Nephron progenitor cell (in vitro differentiated cells): ENCODE measurements around the gene CCN5.

Experiments
- DNase-seq: peaks from one replicate; pipeline ENCODE4 v3.0.0; 2021
- H3K27ac Mint-ChIP-seq: 2 replicates; pipeline ENCODE4 v1.8.0; 2021; ENCODE audit warnings: mild to moderate bottlenecking, moderate library complexity, mixed read lengths
- H3K27me3 Mint-ChIP-seq: 2 replicates; pipeline ENCODE4 v1.8.0; 2021; ENCODE audit warnings: mild to moderate bottlenecking, low read depth, mixed read lengths; ENCODE audit not compliant: poor library complexity
- H3K36me3 Mint-ChIP-seq: 2 replicates; pipeline ENCODE4 v1.8.0; 2021; ENCODE audit warnings: low read depth, mixed read lengths
- H3K4me1 Mint-ChIP-seq: 2 replicates; pipeline ENCODE4 v1.8.0; 2021; ENCODE audit warnings: mixed read lengths
- H3K4me3 Mint-ChIP-seq: 2 replicates; pipeline ENCODE4 v1.8.0; 2021; ENCODE audit warnings: mild to moderate bottlenecking, moderate library complexity, mixed read lengths
- H3K9me3 Mint-ChIP-seq: 2 replicates; pipeline ENCODE4 v1.8.0; 2021; ENCODE audit warnings: mild to moderate bottlenecking, moderate library complexity, mixed read lengths
- TF ChIP-seq, protein P1 (sequence below): fragments of 200-600 bp; sonication (generic); IDR thresholded peaks from 2 replicates; pipeline ENCODE4 v1.5.0; 2021; ENCODE audit warnings: antibody characterized with exemption

Gene CCN5

GRCh38 chr20:44709380-44709779 lies 5.8 kb upstream of the CCN5 start:
- Mint-ChIP-seq H3K36me3 (no peaks in the 10 kb centered on the region), H3K27ac (no peak overlapping the region), H3K9me3 (no peaks in the 10 kb centered on the region), H3K4me1 (peaks cover 24% of the 10 kb centered on the region), H3K27me3 (peaks cover 2% of the 10 kb centered on the region), H3K4me3 (no peak overlapping the region)
- no peak for DNase-seq
- TF ChIP-seq, protein P1, sequence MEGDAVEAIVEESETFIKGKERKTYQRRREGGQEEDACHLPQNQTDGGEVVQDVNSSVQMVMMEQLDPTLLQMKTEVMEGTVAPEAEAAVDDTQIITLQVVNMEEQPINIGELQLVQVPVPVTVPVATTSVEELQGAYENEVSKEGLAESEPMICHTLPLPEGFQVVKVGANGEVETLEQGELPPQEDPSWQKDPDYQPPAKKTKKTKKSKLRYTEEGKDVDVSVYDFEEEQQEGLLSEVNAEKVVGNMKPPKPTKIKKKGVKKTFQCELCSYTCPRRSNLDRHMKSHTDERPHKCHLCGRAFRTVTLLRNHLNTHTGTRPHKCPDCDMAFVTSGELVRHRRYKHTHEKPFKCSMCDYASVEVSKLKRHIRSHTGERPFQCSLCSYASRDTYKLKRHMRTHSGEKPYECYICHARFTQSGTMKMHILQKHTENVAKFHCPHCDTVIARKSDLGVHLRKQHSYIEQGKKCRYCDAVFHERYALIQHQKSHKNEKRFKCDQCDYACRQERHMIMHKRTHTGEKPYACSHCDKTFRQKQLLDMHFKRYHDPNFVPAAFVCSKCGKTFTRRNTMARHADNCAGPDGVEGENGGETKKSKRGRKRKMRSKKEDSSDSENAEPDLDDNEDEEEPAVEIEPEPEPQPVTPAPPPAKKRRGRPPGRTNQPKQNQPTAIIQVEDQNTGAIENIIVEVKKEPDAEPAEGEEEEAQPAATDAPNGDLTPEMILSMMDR: no peak

DNA sequence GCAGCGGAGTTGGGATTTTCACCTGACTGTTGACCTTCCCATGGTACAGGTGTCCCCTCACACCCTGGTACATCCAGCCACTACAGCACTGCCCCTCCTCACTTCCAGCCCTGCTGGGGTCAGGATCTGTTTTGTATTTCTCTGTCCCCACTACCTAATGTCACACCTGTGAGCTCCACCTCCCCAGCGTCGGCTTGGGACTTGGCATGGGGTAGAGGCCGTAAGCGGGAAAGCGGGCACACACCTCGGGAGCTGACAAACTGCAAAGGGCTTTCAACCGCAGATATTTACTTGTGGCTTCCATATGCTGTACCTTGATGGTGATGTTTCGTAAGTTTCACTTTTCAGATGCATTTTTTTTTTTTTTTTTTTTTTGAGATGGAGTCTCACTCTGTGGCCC lies 5.4 kb upstream of the CCN5 start:
- DNase-seq: no peak
- Mint-ChIP-seq H3K4me3 (no peak overlapping the region), H3K27ac (no peak overlapping the region), H3K4me1 (peaks cover 25% of the 10 kb centered on the region), H3K27me3 (peaks cover 2% of the 10 kb centered on the region), H3K9me3 (no peaks in the 10 kb centered on the region), H3K36me3 (no peaks in the 10 kb centered on the region)
- TF ChIP-seq, protein P1: no peak

DNA sequence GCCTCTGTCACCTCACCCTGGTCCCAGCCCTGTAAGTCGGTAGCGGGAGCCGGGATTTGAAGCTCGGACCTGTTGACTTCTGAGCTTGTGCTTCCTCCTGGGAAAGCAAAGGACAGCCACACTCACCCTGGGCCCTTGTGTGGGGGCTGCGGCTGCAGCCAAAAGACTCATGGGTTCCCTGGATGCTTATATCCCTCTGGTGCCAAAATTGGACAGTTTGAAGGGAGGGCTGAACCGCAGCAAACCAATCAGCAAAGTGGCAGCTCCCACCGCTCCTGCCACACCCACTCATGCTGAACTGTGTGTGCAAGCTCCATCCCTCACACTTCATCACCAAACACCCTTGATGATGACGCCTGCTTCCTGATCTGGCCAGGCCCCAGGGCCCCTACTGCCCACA lies 3.9 kb upstream of the CCN5 start:
- Mint-ChIP-seq H3K27ac (no peak overlapping the region), H3K36me3 (no peaks in the 10 kb centered on the region), H3K27me3 (peaks cover 6% of the 10 kb centered on the region), H3K9me3 (no peaks in the 10 kb centered on the region), H3K4me3 (no peak overlapping the region), H3K4me1 (peaks cover 19% of the 10 kb centered on the region)
- TF ChIP-seq, protein P1: no peak
- DNase-seq: no peak

- Mint-ChIP-seq H3K27me3 (peaks cover 10% of the 10 kb centered on the region), H3K4me3 (no peak overlapping the region), H3K36me3 (no peaks in the 10 kb centered on the region), H3K4me1 (peaks cover 10% of the 10 kb centered on the region), H3K9me3 (no peaks in the 10 kb centered on the region), H3K27ac (no peak overlapping the region)
- TF ChIP-seq, protein P1: no peak
- no peak for DNase-seq
These were observed 968 bp upstream of the CCN5 start for GRCh38 chr20:44714102-44714700.

DNA sequence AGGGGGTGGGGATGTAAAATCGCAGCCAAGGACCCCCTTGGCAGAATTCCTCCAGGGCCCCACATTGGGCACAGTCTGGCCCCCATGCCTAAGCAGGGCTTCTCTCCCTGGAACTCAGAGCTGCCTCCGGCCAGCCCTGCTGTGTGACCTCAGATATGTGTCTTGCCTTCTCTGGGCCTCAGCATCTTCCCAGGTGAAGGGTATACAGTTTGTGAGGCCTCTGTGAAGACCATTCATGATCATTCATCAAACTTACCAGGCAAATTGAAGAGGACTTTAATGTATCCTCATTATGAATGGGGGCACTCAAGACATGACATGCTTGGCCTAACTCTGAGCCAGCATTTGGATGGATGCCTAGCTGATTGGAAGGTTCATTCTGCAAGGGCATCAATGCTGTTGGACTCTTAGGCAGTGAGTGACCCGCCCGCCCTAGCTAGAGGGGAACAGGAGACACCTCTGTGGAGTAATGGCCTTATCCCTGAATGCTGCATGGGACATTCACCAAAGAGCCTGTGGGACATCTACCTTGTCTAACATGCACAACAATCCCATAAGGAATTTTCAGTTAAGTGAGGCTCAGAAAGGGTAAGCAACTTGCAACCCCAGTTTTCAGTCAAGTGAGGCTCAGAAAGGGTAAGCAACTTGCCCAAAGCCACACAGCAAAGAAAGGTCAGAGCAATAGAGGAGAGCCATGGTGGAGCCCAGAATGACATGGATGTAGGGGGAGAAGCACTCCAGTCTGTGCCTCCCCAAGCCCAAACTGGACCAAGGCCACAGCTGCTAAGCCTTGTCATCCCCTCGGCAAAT lies 535 bp downstream of the CCN5 start:
- Mint-ChIP-seq H3K4me1 (peaks cover 10% of the 10 kb centered on the region), H3K4me3 (no peak overlapping the region), H3K36me3 (no peaks in the 10 kb centered on the region), H3K27me3 (peaks cover 10% of the 10 kb centered on the region), H3K27ac (no peak overlapping the region), H3K9me3 (no peaks in the 10 kb centered on the region)
- no peak for DNase-seq
- TF ChIP-seq, protein P1: no peak
